Measurements from ENCODE around the gene SEPTIN12. TPM values are rescaled to one million over a fixed set of nuclear protein-coding genes. Genes with fewer than 3 reads are reported as not detected.

SEPTIN12 gene
- total and polyA plus RNA-seq, 2 of the 8 experiments (the other 6 are each of a cell fraction or from before 2014, with no cell fraction given): 0.24 TPM; not detected in 1

DNA sequence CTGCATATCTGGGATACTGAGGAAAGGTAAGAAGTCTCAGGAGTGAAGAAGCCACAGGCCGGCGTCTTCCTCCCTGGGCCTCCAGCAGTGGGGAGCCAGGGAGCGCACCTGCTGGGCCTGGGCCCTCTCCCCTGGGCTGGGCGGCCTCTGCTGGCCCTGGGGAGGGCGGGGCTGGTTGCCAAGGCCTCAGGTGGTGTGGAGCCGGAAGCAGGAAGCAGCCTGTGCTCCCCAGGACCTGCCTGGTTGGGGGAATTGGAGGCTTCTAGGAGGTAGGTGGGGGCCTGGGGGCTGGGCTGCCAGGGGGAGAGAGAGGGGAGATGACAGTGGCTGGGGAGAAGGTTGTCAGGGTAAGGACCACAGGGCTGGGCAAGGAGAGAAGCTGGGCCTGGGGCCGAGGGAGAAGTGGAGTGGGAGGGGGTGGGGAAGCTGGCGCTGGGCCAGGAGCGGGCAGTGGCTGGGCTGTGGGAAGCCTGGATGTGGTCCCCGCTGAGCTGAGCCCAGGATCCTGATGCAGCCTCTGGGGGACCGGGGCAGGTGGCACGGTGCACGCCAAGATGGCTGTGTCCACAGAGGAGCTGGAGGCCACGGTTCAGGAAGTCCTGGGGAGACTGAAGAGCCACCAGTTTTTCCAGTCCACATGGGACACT is 7.2 kb upstream of the SEPTIN12 start, which contains the start of gene SMIM22 (continued):
- no peak for TF ChIP-seq KDM4A (IDR thresholded peaks at IDR 0.05; ENCODE audit: low read depth, low read length, severe bottlenecking)
- TF ChIP-seq KDM5A (IDR thresholded peaks at IDR 0.05; ENCODE audit: low read length): no peak
- TF ChIP-seq CHD1 (IDR thresholded peaks at IDR 0.05; ENCODE audit: low read depth, low read length): no peak
- TF ChIP-seq CEBPB (IDR thresholded peaks at IDR 0.05; ENCODE audit: low read depth, low read length): no peak

Measured in H1 (cell line).